GM19372 (cell line): Measurements from ENCODE around the gene GFOD1.

Experiments
- ATAC-seq: cut with Tn5 transposase; IDR thresholded peaks from one replicate; pipeline ENCODE4 v1.9.1; 2021; ENCODE audit warnings: mild to moderate bottlenecking, low read depth, moderate library complexity; ENCODE audit not compliant: unreplicated experiment

Gene GFOD1

DNA sequence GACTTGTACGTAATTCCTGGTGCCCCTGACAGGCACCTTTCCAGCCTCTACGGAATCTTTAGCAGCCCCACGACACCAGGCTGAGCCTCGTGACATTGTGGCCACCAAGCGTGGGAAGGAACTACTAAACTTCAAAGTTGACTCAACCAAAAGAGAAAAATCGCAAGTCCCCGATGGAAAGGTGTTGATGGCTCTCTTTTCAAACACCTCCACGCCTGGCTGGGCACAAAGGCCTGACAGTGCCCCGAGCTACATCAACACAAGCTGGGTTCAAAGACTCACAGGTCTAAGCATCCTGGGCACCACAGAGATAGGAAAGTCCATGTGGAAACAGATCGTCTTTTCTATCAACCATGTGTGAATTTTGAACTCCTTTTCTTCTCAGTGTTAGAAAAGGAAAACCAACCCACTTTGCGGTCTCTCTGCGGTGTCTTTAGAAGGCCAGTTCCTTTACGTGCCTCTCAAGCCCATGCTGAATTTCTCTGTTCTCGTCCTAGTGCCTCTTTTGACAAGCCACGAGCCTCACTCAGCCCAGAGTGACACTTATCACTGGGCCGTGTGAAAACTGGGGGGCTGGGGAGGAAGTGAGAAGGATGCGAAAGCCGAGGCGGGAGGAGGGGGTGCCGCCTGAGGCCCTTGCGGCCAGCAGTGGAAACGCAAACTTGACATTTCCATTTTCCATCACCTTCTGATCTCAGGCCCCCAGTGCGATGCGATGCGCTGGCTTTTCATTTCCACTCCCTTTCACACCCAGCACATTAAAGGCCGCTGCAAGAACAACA, 59.4 kb downstream of the GFOD1 start:
- peak; percentile 66 for ATAC-seq

- no peak for ATAC-seq
Observed at GRCh38 chr6:13427316-13427715, 60.1 kb downstream of the GFOD1 start.

GRCh38 chr6:13425943-13426931, 61.2 kb downstream of the GFOD1 start:
- ATAC-seq = no peak

DNA sequence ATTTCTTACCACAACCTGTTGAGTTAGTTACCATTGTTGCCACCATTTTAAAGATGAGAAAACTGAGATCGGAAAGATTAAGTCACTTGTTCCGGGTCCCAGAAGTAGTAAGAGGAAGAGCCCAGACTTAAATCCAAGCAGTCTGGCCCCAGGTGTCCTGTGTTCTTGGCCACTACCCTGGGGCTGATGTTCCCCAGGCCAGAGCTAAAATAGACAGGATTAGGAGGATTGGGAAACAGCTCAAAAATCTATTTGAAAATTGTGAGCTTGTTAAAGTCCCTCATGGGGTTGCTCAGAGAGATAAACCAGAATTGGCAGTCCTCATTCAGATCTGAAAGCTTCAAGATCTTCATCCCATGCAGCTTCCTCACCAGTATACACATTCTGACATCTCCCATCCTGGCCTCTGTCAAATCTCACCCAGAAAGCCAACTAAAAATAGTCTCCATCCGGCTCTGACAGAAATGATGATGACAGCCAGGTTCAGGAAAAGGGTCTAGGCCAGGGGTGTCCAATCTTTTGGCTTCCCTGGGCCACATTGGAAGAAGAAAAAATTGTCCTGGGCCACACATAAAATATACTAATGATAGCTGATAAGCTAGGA, 62.0 kb downstream of the GFOD1 start:
- ATAC-seq = no peak

GRCh38 chr6:13423252-13423651, 64.1 kb downstream of the GFOD1 start:
- no peak for ATAC-seq

DNA sequence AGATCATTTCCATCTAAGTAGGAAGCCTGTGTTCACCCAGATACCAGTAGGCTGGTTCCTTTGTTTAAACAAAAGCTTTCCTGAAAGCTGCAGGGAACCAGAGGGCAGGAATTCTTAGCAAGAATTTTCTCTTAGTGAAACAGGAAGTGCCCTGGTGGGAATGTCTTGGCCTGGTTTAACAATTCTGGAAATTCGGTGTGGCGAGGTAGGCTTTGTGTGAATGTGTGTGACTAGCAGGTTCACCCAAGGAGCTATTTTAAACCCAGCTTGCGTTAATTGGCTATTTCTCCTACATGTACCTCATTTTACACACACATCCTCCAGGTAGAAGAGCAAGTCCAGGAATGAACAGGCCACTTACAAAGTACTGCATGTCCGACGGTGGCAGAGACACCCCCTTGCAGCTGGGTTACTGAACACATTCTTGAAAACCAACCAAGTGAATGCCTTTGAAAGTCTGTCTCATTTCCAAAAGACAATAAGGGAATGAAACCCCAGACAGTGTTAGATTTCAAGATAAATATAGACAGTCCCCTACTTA, 64.6 kb downstream of the GFOD1 start:
- ATAC-seq = no peak

DNA sequence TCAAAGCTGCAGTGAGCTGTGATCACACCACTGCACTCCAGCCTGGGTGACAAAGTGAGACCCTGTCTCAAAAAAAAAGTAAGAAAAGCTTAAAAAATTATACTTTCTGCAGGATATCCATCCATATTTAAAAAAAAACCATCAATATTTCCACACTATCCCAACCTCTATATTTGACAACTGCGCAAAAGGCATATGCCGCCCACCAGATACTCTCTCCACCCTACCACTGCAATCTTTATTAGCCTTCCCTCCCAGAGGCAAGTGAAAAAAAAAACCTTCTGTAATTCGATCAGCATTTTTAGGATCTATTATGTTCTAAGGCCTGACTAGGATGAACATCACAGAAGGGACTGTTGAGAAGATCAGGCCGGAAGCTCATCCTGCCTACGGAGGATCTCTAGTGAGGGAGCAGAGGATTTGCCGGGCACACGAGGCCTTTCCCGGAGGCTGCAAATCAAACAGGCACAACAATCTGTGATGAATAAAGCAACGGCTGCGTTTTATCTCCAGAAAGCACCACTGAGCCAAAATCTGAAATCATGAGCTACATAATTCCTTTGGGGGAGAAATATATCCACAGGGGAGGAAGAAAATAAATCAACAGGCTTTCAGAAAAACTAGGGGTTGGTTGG, 65.9 kb downstream of the GFOD1 start:
- ATAC-seq = no peak

- no peak for ATAC-seq
Observed at GRCh38 chr6:13420269-13420668, 67.1 kb downstream of the GFOD1 start.

- no peak for ATAC-seq
Observed at GRCh38 chr6:13419422-13420195, 67.8 kb downstream of the GFOD1 start.

DNA sequence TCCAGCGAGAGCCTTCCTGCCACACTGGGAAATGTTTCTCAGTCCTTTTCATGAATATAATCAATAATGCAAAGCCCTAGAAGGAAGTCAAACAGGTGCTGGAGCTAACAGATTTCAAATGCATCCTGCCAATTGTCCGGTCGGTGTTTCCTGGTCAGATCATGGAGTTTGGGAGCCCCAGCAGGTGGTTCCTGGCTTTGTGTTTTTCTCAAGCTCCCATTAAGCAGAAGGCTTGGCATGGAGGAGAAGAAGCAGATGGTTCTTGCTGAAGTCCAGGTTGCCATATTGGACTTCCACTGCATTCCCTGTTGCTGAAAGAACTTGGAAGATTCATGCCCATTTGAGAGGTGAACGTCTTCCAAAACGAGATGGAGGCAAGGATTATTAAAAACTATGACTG, 68.6 kb downstream of the GFOD1 start:
- no peak for ATAC-seq

GRCh38 chr6:13417954-13418353, 69.4 kb downstream of the GFOD1 start:
- ATAC-seq = no peak

DNA sequence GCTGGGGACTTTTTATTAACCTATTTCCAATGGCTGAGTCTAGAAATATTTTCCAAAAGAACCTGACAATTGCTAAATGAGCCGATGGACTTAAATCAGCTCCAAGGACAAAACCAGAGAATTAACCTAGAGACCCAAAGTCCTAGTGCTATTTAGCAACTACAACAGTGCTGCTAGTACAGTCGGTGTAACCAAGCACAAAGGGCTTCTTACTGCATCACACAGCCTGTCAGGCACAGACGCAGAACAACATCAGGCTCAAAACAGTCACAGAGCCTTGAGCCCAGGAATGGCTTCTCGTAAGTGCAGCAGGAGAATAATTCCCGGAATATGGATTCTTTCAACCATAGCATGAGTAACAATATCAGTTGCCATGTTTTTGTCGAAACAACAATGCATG, 70.0 kb downstream of the GFOD1 start:
- ATAC-seq = no peak

DNA sequence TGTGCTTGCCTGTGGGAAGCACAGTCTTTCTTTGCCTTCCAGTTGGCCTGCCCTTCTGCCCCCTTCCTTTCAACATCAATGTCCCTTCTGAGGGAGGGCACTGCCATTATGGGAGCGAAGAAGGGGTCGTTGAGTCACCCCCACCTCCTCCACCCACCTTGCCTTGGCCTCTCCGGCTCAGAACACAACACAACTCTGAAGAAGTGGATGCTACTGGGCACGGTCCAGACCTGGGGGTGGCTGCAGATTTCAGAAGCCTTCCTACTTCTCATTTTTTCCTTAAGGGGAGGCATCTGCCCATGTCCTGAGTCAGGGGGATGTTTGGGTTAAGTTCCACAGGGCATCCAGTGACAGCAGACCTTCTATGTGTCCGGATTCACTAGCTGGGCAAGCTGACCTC, 72.1 kb downstream of the GFOD1 start:
- ATAC-seq = no peak

DNA sequence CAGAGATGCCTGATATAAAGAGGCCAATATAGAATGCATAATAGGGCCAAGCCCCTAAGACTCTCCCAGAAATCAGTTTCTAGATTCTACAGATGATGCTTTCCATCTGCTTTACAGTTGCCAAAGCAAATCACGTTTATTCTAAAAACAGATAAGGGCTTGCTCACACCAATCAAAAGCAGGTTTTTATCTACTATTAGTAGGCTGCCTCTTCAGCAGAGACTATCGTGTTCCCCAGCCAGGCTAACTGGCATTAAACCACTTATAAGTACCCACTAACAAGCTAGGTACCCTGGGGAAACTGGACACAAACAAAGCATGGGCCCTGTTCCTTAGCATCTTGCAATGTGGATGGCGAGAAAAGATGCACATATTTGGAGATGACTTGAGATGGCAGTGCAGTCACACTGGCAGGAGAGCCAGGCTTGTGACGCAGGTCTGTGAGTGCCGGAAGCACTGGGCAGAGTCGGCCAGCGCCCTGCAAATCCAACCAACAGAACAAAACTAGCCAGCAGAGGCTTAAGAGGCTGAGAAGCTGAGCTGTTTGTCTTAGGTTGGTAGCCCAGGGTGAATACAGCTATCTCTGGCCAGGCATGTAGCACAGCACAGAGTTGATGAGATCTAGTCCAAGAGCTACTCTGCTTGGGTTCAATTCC, 73.4 kb downstream of the GFOD1 start:
- ATAC-seq = no peak

DNA sequence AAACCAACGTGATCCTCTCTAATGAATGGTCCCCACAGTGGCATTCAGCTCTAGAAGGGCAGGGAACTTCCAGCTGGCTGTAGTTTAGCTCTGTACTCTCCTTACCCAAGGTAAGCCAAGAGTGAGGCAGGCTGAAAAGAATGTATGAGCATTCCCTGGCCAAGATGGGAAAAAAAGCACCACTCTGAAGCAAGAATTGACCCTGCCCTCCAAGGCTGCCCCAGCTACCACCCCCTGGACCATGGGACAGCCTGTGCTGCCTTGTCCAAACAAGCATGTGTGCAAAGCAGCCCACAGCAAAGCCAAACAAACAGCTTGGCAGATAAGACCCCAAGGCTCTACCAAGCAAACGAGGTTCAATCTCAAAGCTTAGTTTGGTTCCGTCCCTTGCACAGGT, 73.9 kb downstream of the GFOD1 start:
- no peak for ATAC-seq

DNA sequence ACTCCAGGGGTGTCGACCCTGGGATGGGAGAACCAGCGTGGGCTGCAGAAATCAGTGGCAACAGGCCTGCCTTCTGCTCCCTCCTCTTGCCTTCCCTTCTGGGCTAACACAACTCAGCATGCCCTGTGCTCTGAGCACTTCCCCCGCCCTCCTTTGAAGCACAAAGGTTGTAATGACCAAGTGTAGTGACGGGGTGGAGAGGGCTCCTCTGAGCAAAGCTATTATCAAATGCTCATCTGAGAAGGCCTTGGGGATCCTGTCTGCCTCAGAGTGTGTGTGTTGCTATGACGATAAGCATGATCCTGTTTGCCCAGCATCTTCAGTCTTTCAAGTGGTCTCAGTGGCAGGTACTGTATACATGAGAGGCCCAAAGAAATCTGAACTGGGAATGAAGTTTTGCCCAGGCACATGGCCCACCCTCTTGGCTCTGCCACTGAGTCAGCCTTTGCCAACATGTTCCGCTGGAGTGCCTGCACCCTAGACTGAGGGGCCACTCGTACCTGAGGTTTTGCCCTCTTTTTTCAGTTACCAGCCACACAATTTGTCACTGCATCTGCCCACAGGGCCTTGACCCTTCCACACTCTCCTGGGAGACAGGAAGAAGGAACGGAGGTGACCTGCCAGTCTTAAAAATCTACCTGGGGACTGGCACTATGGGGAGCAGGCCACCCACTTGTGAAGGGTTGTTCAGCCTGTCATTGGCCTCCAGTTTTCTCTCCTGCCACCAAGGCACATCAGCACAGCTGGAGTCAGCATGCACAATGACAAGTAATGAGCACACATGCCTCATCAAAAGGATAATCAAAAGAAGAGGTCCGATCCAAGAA, 74.5 kb downstream of the GFOD1 start:
- no peak for ATAC-seq

GRCh38 chr6:13412211-13412610, 75.2 kb downstream of the GFOD1 start:
- ATAC-seq = no peak

DNA sequence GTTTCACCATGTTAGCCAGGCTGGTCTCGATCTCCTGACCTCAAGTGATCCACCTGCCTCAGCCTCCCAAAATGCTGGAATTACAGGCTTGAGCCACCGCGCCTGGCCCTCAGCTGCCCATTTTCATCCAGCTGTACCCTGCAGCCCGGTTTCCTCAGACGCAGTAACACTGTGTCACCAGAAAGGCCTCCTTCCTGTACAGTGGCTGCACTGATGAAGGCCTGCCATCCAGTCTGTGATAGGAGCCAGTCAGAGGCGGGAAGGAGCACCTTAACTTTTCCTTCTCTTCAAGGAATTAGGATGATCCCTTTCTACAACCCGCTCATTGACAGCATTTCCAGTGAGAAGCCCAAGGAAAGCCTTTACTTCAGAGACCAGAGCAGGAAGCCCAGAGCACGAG, 75.9 kb downstream of the GFOD1 start:
- no peak for ATAC-seq
